ENCODE measurements around the gene ASB13.

GRCh38 chr10:5645944-5646617, 20.3 kb downstream of the ASB13 start:
- TF ChIP-seq POLR2A (IDR thresholded peaks at IDR 0.05; ENCODE audit: low read depth, low read length) = no peak
- no peak for TF ChIP-seq POLR2AphosphoS5 (IDR thresholded peaks at IDR 0.05; ENCODE audit: low read depth, low read length)

Data from GM12892 (cell line).